HL-60 (cell line): Measurements from ENCODE around the gene AGPAT2.

ENCODE experiments used
- DNase-seq, 2 experiments: peaks; one replicate each; pipeline ENCODE4 v3.0.0-alpha.2; 2010 to 2020; ENCODE audit warnings: low read depth in 1 of 2, low spot score in 1 of 2
- H3K27ac ChIP-seq: fragments of 250-450 bp; sonication (Bioruptor Pico); replicated peaks from 2 replicates; pipeline ENCODE4 v1.5.1; 2020; ENCODE audit warnings: mild to moderate bottlenecking, moderate library complexity
- H3K27me3 ChIP-seq: fragments of 250-450 bp; sonication (Bioruptor Pico); 2 replicates; pipeline ENCODE4 v1.5.1; 2021; ENCODE audit warnings: mild to moderate bottlenecking, moderate library complexity; ENCODE audit not compliant: insufficient read depth, poor library complexity, severe bottlenecking
- H3K4me3 ChIP-seq: replicated peaks from 2 replicates; pipeline ENCODE4 v1.5.1; 2011; ENCODE audit warnings: mild to moderate bottlenecking, control low read depth, low read length; ENCODE audit not compliant: insufficient read depth
- CTCF ChIP-seq: IDR thresholded peaks from one replicate; pipeline ENCODE4 v1.5.1; 2011; ENCODE audit warnings: low read length, control low read depth, inconsistent platforms; ENCODE audit not compliant: insufficient read depth
- GABPA ChIP-seq: IDR thresholded peaks from 2 replicates; pipeline ENCODE4 v1.6.1; 2012; ENCODE audit warnings: low read depth
- POLR2AphosphoS5 ChIP-seq: IDR thresholded peaks from 2 replicates; pipeline ENCODE4 v1.6.1; 2012; ENCODE audit warnings: low read depth
- REST ChIP-seq: IDR thresholded peaks from 2 replicates; pipeline ENCODE4 v1.6.1; 2012; ENCODE audit warnings: low read depth; ENCODE audit not compliant: insufficient replicate concordance
- SPI1 ChIP-seq: IDR thresholded peaks from 2 replicates; pipeline ENCODE4 v1.6.1; 2012; ENCODE audit warnings: low read depth, mild to moderate bottlenecking, borderline replicate concordance

AGPAT2 gene

GRCh38 chr9:136733611-136734010 lies 46.4 kb upstream of the AGPAT2 start:
- Histone ChIP-seq H3K27me3 (no peaks in the 10 kb centered on the region), H3K27ac (no peak overlapping the region), H3K4me3 (no peak overlapping the region)
- TF ChIP-seq REST = no peak
- TF ChIP-seq CTCF = no peak
- no peak for TF ChIP-seq SPI1
- TF ChIP-seq POLR2AphosphoS5 = no peak
- TF ChIP-seq GABPA = no peak
- DNase-seq = no peak

GRCh38 chr9:136732444-136733178 lies 45.4 kb upstream of the AGPAT2 start:
- no peak for DNase-seq
- Histone ChIP-seq H3K4me3 (no peak overlapping the region), H3K27ac (no peak overlapping the region), H3K27me3 (no peaks in the 10 kb centered on the region)
- TF ChIP-seq REST (no peak), SPI1 (no peak), POLR2AphosphoS5 (no peak)

- DNase-seq = no peak
- no peaks in the 10 kb centered on the region for H3K27me3 ChIP-seq
- no peak overlapping the region for H3K27ac ChIP-seq
- H3K4me3 ChIP-seq = no peak overlapping the region
- TF ChIP-seq REST (no peak), SPI1 (no peak), POLR2AphosphoS5 (no peak), GABPA (no peak), CTCF (no peak)
Observed at GRCh38 chr9:136729926-136730325, 42.7 kb upstream of the AGPAT2 start.
